GM13976 (cell line): ENCODE data around the gene ITGA6.

Experiments
- DNase-seq: peaks from one replicate; pipeline ENCODE4 v3.0.0; 2012; ENCODE audit warnings: low spot score
- CTCF ChIP-seq: IDR thresholded peaks from 2 replicates; pipeline ENCODE4 v1.5.1; 2012; ENCODE audit warnings: borderline replicate concordance, mild to moderate bottlenecking; ENCODE audit not compliant: insufficient read depth; ENCODE audit errors: extremely low read depth, missing control alignments, control extremely low read depth
- in situ Hi-C: fragments of 300-500 bp; cut with MboI; formaldehyde crosslinking; loops from one replicate; pipeline ENCODE4 v1.12.0; 2022; ENCODE audit warnings: low sequenced_read_pairs, mixed read lengths, inconsistent platforms; ENCODE audit not compliant: unreplicated experiment

The ITGA6 gene

GRCh38 chr2:172496160-172496608 lies 68.8 kb downstream of the ITGA6 start:
- DNase-seq: no peak
- in situ Hi-C loops: no loop called here

GRCh38 chr2:172507199-172507598 lies 79.8 kb downstream of the ITGA6 start:
- in situ Hi-C loops: no loop called here
- TF ChIP-seq CTCF: no peak
- no peak for DNase-seq

More at GRCh38 chr2:172496160-172496608, 68.8 kb downstream of the ITGA6 start:
- no peak for TF ChIP-seq CTCF

- no peak for TF ChIP-seq CTCF
Measured at GRCh38 chr2:172510088-172510487, 82.7 kb downstream of the ITGA6 start.

GRCh38 chr2:172510548-172510947 lies 83.2 kb downstream of the ITGA6 start:
- in situ Hi-C loops: no loop called here
- no peak for TF ChIP-seq CTCF
- no peak for DNase-seq

More at GRCh38 chr2:172510088-172510487, 82.7 kb downstream of the ITGA6 start:
- no peak for DNase-seq
- in situ Hi-C loops: no loop called here

- TF ChIP-seq CTCF: no peak
- in situ Hi-C loops: no loop called here
- no peak for DNase-seq
Measured at GRCh38 chr2:172512810-172513523, 85.6 kb downstream of the ITGA6 start.

- no peak for DNase-seq
- no peak for TF ChIP-seq CTCF
- in situ Hi-C loops: no loop called here
Measured at GRCh38 chr2:172513524-172513900, 86.1 kb downstream of the ITGA6 start.
